ENCODE data around the gene SLC51A. TPM values are rescaled to one million over a fixed set of nuclear protein-coding genes. Genes with fewer than 3 reads are reported as not detected.

The SLC51A gene
- total RNA-seq, 2 experiments from 2014 or later: not detected

DNA sequence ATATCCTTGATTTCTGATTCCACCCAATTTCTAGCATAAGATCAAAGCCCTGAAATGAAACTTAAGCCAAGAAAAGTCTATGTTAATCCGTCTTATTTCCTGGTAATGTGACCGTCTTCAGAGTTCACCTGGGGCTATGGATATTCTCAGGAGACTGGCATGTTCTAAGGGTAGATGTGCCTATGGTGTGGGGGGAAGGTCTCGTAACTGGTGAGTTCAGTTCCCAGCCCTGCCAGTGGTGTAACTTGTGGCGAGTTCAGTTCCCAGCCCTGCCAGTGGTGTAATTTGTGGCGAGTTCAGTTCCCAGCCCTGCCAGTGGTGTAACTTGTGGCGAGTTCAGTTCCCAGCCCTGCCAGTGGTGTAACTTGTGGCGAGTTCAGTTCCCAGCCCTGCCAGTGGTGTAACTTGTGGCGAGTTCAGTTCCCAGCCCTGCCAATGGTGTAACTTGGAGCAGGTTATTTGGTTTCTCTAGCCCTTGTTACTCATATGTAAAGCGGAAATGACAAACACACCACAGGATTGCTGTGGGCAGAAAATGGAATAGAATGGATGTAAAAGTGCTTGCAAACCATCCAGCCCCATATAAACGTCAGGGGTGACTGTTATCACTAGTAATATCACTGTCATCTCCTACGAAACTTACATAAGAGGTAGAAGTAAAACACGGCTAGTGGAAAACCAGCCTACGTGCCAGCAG, 30.4 kb downstream of the SLC51A start:
- peaks cover 20% of the 10 kb centered on the region for H3K36me3 Mint-ChIP-seq (ENCODE audit: low read depth)
- POLR2A ChIA-PET: no interaction called here
- DNase-seq (no peak), ATAC-seq (peak; percentile 20)
- H3K27me3 Mint-ChIP-seq: no peaks in the 10 kb centered on the region
- no peaks in the 10 kb centered on the region for H3K9me3 Mint-ChIP-seq
- H3K4me1 Mint-ChIP-seq (ENCODE audit: low read depth): no peaks in the 10 kb centered on the region
- CTCF ChIA-PET: no interaction called here
- TF ChIP-seq, protein P1, sequence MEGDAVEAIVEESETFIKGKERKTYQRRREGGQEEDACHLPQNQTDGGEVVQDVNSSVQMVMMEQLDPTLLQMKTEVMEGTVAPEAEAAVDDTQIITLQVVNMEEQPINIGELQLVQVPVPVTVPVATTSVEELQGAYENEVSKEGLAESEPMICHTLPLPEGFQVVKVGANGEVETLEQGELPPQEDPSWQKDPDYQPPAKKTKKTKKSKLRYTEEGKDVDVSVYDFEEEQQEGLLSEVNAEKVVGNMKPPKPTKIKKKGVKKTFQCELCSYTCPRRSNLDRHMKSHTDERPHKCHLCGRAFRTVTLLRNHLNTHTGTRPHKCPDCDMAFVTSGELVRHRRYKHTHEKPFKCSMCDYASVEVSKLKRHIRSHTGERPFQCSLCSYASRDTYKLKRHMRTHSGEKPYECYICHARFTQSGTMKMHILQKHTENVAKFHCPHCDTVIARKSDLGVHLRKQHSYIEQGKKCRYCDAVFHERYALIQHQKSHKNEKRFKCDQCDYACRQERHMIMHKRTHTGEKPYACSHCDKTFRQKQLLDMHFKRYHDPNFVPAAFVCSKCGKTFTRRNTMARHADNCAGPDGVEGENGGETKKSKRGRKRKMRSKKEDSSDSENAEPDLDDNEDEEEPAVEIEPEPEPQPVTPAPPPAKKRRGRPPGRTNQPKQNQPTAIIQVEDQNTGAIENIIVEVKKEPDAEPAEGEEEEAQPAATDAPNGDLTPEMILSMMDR (IDR thresholded peaks at IDR 0.05): no peak
- H3K27ac Mint-ChIP-seq: no peak overlapping the region
- intact Hi-C loops (cut with micrococcal nuclease): no loop called here
- H3K4me3 Mint-ChIP-seq: no peak overlapping the region

DNA sequence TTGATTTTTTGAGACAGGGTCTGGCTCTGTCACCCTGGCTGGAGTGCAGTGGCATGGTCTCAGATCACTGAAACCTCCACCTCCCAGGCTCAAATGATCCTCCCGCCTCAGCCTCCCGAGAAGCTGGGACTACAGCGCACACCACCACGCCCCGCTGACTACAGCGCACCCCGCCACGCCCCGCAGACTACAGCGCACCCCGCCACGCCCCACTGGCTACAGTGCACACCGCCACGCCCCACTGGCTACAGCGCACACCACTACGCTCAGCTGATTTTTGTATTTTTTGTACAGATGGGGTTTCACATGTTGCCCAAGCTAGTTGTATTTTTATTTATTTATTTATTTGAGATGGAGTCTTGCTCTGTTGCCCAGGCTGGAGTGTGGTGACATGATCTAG, 35.6 kb downstream of the SLC51A start:
- Mint-ChIP-seq H3K4me1 (ENCODE audit: low read depth) (peaks cover 2% of the 10 kb centered on the region), H3K27me3 (no peaks in the 10 kb centered on the region), H3K9me3 (no peaks in the 10 kb centered on the region), H3K36me3 (ENCODE audit: low read depth) (peaks cover 7% of the 10 kb centered on the region), H3K27ac (no peak overlapping the region), H3K4me3 (no peak overlapping the region)
- no peak for ATAC-seq
- intact Hi-C loops (cut with micrococcal nuclease): loop anchor here (5.0 to 10.0 kb wide), 2 partner anchors 63 to 265 kb away; partner anchors contain the start of genes DYNLT2B and SMCO1
- TF ChIP-seq, protein P1 (IDR thresholded peaks at IDR 0.05): no peak
- DNase-seq: no peak
- ChIA-PET CTCF (interaction anchor here (1.2 to 5.8 kb wide), 4 partner anchors 66 to 271 kb away, joined by 3 to 50 read pairs (median 6); partner anchors contain the start of gene DYNLT2B), POLR2A (interaction anchor here (0.8 kb wide), 1 partner anchor 30 kb away, joined by 3 read pairs; no protein-coding TSS in a partner anchor)

DNA sequence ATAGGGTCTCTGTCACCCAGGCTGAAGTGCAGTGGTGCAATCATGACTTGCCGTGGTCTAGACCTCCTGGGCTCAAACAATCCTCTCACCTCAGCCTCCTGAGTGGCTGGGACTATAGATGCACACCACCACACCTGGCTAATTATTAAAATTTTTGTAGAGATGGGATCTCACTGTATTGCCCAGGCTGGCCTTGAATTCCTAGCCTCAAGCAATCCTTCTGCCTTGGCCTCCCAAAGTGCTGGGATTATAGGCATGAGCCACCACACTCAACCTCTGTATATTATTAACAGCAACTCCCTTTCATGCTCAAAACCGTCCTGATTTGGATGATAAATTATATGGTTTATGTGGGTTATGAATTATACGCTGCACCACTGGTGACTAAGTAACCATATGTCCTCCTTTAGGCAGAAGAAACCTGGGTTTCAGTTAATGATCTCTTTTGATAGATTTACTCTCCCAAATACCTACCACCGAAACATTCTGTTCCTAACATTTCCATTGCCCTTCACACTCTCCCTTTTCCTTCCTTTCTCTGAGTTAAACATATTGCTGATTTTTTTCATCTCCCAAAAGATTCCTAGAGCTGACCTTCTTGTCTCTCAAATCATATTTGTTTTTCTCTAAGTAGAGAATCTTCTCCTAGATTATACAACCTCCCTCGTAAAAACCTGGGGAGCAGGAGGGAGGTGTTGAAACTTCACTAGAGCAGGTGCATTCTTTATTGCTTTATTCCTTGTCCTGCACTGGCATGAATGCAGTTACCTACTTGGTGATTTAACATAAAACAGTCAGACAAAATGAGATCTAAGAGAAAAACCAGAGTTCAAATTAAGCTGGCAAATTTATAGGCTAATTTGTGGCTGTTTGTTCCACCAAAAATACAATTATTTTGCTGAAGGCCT, 38.3 kb downstream of the SLC51A start:
- Mint-ChIP-seq H3K36me3 (ENCODE audit: low read depth) (peaks cover 9% of the 10 kb centered on the region), H3K27ac (peak overlapping the region; percentile 9), H3K4me1 (ENCODE audit: low read depth) (peaks cover 2% of the 10 kb centered on the region), H3K9me3 (no peaks in the 10 kb centered on the region), H3K4me3 (no peak overlapping the region), H3K27me3 (no peaks in the 10 kb centered on the region)
- no peak for DNase-seq
- CTCF ChIA-PET: interaction anchor here (0.7 to 5.8 kb wide), 15 partner anchors 18 to 275 kb away, joined by 3 to 50 read pairs (median 4); partner anchors contain the start of gene DYNLT2B
- POLR2A ChIA-PET: interaction anchor here (1.0 to 1.2 kb wide), 3 partner anchors 64 to 268 kb away, joined by 3 to 8 read pairs (median 5); partner anchors contain the start of gene DYNLT2B
- no peak for ATAC-seq
- TF ChIP-seq, protein P1 (IDR thresholded peaks at IDR 0.05): no peak
- intact Hi-C loops (cut with micrococcal nuclease): loop anchor here (5.0 to 10.0 kb wide), 2 partner anchors 60 to 263 kb away; partner anchors contain the start of genes DYNLT2B and SMCO1

DNA sequence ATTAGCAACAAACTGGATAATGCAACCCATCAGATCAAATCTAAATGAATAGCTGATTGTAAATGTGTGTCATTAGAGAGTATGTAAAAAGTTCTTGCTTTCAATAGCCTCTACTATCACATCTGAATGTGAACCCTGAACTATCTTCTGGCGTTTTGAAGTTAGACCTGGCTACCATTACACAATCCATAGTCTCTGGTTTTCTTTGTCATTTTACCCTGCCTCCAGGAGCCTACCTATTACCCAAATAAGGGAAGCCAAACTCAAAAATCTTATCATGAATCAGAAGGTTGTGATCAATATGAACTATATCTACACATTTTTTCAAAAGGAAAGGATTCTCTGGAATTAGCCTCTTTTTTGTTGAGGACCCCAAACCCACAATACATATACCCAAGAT, 39.4 kb downstream of the SLC51A start:
- Mint-ChIP-seq H3K4me3 (no peak overlapping the region), H3K27me3 (no peaks in the 10 kb centered on the region), H3K4me1 (ENCODE audit: low read depth) (peaks cover 2% of the 10 kb centered on the region), H3K9me3 (peaks cover under 1% of the 10 kb centered on the region), H3K36me3 (ENCODE audit: low read depth) (peaks cover 11% of the 10 kb centered on the region), H3K27ac (peak overlapping the region; percentile 5)
- ChIA-PET CTCF (interaction anchor here (0.7 to 5.8 kb wide), 8 partner anchors 17 to 273 kb away, joined by 3 to 50 read pairs (median 4); partner anchors contain the start of gene DYNLT2B), POLR2A (interaction anchor here (1.0 to 1.2 kb wide), 3 partner anchors 16 to 267 kb away, joined by 3 to 5 read pairs (median 3); no protein-coding TSS in a partner anchor)
- DNase-seq (no peak), ATAC-seq (no peak)
- TF ChIP-seq, protein P1 (IDR thresholded peaks at IDR 0.05): no peak
- intact Hi-C loops (cut with micrococcal nuclease): loop anchor here (10.0 kb wide), 1 partner anchor 59 kb away; the partner anchor contains the start of gene DYNLT2B
